Measurements from ENCODE around the gene FBN1.

- TF ChIP-seq CTCF (IDR thresholded peaks at IDR 0.05) (no peak), POLR2AphosphoS5 (IDR thresholded peaks at IDR 0.05) (no peak), POLR2A (IDR thresholded peaks at IDR 0.05) (no peak), EP300 (IDR thresholded peaks at IDR 0.05) (no peak)
Observed at GRCh38 chr15:48688493-48688892, 43.0 kb upstream of the FBN1 start.
